Astrocyte (in vitro differentiated cells and primary cell): ENCODE results near the gene AIDA.

ENCODE experiments used
- CTCF ChIP-seq: IDR thresholded peaks from 2 replicates; pipeline ENCODE4 v1.5.1; 2011; ENCODE audit warnings: low read depth, mild to moderate bottlenecking, inconsistent platforms, low read length, moderate library complexity; ENCODE audit not compliant: insufficient read depth
- EZH2 ChIP-seq: IDR thresholded peaks from 2 replicates; pipeline ENCODE4 v1.6.1; 2012; ENCODE audit warnings: mild to moderate bottlenecking, low read length, inconsistent platforms; ENCODE audit not compliant: insufficient read depth

DNA sequence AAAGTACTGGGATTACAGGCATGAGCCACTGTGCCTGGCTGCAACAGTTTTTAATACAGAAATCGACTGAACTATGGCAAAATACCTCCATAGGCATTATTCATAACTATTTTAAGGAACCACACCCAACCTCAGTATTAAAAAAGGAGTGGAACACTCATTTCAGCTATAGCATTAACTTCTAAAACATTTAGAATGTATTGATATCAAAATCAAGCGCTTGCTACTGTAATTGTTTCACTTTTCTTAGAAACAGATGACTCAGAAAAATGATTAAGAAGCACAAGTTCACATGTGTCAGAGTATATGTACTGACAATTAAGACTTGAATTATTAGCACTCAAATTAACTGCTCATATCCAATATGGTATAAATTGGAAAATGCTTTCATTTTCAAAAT, 15.1 kb downstream of the AIDA start:
- TF ChIP-seq CTCF = no peak
- TF ChIP-seq EZH2 = no peak
